NCI-H226 (cell line): Measurements from ENCODE around the gene TTYH2.
A peak's percentile ranks its signal among the peaks of the same experiment; 100 is the strongest.
"Not testable (repeated sequence)": the region's sequence is repeated elsewhere in the genome, so short reads cannot be mapped to it uniquely, and the experiment has no call there.

ENCODE experiments used
- DNase-seq: peaks from one replicate; pipeline ENCODE4 v3.0.0-alpha.2; 2015

The TTYH2 gene

DNA sequence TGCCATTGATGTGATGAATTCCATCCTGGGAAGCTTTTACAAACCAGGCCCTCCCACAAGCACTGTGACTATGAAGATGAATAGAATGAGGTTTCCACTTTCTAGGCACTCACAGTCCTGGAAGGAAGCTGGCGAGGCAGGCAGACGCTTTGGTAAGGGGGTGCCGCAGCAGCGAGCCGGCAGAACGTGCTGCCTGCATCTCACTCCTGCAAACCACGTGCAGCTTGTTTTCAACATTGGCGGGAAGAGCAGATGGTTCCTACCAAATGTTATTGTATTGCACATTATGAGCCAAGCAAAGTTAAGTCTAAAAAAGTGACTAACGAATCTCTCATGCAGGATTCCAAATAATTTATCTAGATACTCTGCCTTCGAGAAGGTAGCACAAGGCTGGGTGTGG, 57.0 kb downstream of the TTYH2 start:
- no peak for DNase-seq

GRCh38 chr17:74271281-74271680, 57.9 kb downstream of the TTYH2 start:
- no peak for DNase-seq

GRCh38 chr17:74271901-74272561, 58.7 kb downstream of the TTYH2 start:
- no peak for DNase-seq

DNA sequence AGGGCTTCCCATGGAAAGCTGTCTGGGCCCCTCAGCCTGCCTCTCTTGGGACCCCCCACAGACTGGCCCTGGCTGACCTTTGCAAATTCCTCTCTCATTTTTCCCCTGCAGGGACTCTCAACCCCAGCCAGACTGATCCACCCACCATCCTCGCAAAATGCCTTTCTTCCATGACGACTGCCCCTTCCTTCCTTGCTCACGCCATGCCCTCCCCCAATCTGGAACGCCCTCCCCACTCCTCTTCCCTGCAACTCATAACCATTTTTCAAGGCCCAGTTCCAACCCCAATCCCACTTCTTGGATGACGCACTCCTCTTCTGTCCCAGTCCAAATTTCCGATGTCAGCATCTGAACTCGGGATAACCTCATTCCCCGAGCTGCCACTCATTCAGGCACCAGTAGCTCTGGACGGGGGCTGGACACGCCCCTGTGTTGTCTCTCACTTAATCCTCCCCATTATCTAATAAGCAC, 59.4 kb downstream of the TTYH2 start:
- no peak for DNase-seq

GRCh38 chr17:74274060-74274708, 60.8 kb downstream of the TTYH2 start, which contains the start of gene DNAI2:
Gene DNAI2, plus strand, starts transcription at chr17:74274234. Its CDS starts 7,584 bp downstream, at chr17:74281818.
- DNase-seq = no peak

- no peak for DNase-seq
Measured at GRCh38 chr17:74274709-74275340, 61.5 kb downstream of the TTYH2 start.

- peak; percentile 70 for DNase-seq
Measured at GRCh38 chr17:74276051-74276476, 62.7 kb downstream of the TTYH2 start.

DNA sequence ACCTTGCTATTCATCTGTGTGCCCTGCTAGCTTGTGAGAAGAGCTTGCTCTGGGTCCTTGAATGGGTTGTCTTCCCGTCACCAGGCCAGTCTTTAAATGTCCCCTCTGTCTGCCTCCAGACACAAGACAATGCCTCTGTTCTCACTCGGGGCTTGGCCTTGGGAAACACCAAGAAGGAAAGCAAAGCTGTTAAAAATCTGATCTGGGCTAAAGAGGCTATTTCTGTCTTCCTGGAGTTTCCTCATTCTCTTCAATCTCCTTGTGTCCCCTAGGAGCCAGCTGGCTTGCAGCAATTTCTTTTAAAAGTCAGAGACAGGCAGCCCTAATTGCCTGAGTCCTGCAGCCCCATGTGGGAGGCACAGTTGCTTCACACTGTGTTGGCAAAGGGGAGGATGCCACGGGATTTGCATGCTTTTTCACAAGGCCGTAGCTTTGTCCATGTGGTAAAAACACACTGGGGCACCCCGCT, 63.2 kb downstream of the TTYH2 start:
- peak; percentile 13 for DNase-seq

- DNase-seq = no peak
Measured at GRCh38 chr17:74277935-74278334, 64.6 kb downstream of the TTYH2 start.

DNA sequence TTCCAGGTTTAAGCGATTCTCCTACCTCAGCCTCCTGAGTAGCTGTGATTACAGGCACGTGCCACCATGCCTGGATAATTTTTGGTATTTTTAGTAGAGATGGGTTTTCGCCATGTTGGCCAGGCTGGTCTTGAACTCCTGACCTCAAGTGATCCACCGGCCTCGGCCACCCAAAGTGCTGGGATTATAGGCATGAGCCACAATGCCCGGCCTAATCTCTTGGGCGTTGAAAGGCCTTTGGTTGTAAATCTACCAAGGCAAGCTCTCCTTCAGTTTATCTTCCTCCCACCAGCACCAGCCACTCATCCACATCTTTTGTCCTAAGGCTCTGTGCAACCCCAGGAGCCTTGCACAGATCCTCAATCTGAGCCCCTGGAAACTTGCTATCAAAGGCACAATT, 66.2 kb downstream of the TTYH2 start:
- DNase-seq = not testable (repeated sequence)

- DNase-seq = no peak
Measured at GRCh38 chr17:74280093-74280513, 66.7 kb downstream of the TTYH2 start.

DNA sequence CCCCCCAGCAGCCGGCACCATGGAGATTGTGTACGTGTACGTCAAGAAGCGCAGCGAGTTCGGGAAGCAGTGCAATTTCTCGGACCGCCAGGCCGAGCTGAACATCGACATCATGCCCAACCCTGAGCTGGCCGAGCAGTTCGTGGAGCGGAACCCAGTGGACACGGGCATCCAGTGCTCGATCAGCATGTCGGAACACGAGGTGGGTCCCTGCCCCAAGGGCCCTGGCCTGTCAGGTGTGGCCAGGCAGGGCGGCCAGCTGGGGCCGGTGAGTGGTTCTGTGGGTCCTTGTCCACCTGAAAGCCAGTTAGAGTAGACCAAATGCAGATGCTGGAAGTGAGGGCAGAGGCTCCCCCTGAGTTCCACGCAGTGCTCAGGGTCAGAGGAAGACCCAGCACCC, 68.4 kb downstream of the TTYH2 start:
- DNase-seq = no peak

DNA sequence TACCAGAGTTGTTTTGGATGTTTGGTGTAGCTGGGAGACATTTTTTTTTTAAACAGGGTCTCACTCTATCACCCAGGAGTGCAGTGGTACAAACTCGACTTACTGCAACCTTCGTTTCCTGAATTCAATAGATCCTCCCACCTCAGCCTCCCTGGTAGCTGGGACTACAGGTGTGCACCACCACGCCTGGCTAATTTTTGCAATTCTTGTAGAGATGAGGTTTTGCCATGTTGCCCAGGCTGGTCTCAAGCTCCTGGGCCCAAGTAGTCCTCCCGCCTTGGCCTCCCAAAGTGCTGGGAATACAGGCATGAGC, 68.9 kb downstream of the TTYH2 start:
- DNase-seq = not testable (repeated sequence)

DNA sequence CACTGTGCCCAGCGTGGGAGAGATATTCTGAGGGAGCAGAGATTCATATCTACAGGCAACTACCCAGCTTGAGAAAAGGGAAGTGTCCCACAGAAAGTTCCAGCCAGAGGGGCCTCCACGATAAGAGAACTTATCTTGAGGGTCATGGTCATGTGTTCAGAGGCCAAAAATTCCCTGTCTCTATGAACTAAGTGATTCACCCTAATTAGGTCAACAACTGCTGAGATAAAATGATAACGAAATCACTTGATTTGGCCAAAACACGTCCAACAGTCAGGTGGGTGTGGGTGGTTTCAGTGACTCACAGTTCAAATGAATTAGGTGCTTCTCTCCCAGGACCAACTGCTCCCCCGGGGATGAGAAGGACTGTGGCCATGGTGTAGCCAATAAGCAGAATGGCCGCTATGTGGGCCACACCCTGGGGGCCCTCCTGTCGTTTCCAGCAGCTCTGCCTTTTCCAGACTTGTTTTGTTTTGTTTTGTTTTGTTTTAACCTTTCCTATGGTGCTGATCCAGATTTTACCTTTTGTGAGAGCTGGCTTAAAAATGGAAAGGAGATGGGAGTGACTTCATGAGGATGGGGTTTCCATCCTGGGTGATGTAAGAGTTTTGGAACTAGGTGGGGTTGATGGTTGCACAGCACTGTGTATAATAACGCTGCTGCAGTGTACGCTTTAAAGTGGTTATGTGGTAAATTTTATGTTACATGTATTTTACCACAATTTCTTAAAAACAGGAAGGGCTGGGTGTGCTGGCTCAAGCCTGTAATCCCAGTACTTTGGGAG, 69.4 kb downstream of the TTYH2 start:
- peak; percentile 85 for DNase-seq

DNA sequence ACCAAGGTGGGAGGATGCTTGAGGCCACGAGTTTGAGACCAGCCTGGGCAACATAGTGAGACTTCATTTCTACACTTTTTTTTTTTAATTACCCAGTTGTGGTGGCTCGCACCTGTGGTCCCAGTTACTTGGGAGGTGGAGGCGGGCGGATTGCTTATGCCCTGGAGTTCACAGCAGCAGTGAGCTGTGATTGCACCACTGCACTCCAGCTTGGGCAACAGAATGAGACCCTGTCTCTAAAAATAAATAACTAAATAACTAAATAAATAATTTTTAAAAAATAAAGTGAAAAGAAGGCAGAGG, 70.0 kb downstream of the TTYH2 start:
- no peak for DNase-seq

- no peak for DNase-seq
Measured at GRCh38 chr17:74287031-74287602, 73.7 kb downstream of the TTYH2 start.

- peak; percentile 38 for DNase-seq
Measured at GRCh38 chr17:74288785-74289184, 75.4 kb downstream of the TTYH2 start.

- DNase-seq = no peak
Measured at GRCh38 chr17:74289688-74290087, 76.3 kb downstream of the TTYH2 start.

GRCh38 chr17:74290340-74290739, 77.0 kb downstream of the TTYH2 start:
- DNase-seq = no peak

GRCh38 chr17:74292495-74292894, 79.1 kb downstream of the TTYH2 start:
- DNase-seq = no peak

GRCh38 chr17:74295625-74296547, 82.5 kb downstream of the TTYH2 start:
- no peak for DNase-seq

DNA sequence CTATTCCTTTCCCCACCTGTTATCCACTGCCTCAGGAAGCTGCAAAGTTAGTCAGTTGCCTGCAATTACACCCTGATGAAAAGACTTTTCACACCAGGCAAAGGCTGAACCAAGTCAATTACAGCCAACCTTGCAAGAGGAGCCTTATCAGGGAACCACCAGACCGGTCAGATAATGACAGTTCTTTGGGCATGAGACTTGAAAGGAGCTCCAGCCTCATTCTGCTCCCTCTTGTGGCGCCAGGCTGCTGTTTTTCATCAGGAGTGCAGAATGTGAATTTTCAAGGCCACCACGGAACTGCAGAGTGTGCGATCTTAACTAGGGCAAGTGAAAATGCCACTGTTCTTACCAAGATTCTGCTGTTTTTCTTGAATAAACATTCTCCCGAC, 83.2 kb downstream of the TTYH2 start:
- DNase-seq = peak; percentile 56
